ENCODE results near the gene PYCARD. TPM values are rescaled to one million over a fixed set of nuclear protein-coding genes. Genes with fewer than 3 reads are reported as not detected.
"Not testable (repeated sequence)": the region's sequence is repeated elsewhere in the genome, so short reads cannot be mapped to it uniquely, and the experiment has no call there.

PYCARD gene
- total RNA-seq, 1 experiment from 2014 or later = 99.4 TPM

DNA sequence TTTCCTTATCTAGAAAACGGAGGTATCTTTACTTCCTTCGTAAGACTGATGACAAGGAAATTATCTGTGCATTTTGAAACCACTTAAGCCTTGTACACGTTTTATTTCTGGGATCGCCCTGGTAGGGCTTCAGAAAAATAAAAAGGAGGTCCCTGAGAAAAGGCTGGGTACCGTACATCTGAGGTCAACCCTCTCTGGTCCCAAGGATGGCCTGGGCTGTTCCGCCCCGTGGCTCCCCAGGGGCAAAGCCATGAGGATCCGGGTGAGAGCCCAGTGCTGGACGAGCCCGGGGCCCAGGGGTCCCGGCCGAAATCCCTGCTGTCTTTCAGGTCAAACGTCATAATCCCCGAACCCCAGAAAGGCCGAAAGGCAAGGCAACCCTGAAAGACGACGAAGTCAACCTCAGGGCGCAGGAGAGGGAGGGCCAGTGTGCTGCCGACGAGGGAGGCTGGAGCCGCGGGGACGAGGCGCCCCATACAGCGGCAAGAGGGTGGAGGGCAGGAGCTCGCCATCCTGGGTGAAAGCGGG, 23.3 kb downstream of the PYCARD start:
- H3K27me3 ChIP-seq (ENCODE audit: control insufficient read depth, insufficient read depth, low read length) = no peaks in the 10 kb centered on the region
- CTCF ChIA-PET = no interaction called here
- H3K9me3 ChIP-seq (ENCODE audit: control insufficient read depth, insufficient read depth, low read depth, low read length) = no peaks in the 10 kb centered on the region
- POLR2A ChIA-PET = interaction anchor here (1.1 to 1.7 kb wide), 4 partner anchors 10 to 62 kb away, joined by 4 to 9 read pairs (median 6); partner anchors contain the start of gene KAT8
- peak overlapping the region; percentile 97 for H3K27ac ChIP-seq (ENCODE audit: low read length)
- peak overlapping the region; percentile 60 to 99 for H3K4me3 ChIP-seq (ENCODE audit: low read depth in 2 of 2, low read length in 2 of 2)
- H3K36me3 ChIP-seq (ENCODE audit: control insufficient read depth, insufficient read depth, low read length) = peaks cover 21% of the 10 kb centered on the region
- peaks cover 16% of the 10 kb centered on the region for H3K4me1 ChIP-seq (ENCODE audit: control insufficient read depth, insufficient read depth, low read length)
- no TSS peak for BruUV-seq (replicated peaks)
- no peak for TF ChIP-seq POLR2AphosphoS5 (IDR thresholded peaks at IDR 0.05; ENCODE audit: low read depth, low read length)
- TF ChIP-seq, protein P1, sequence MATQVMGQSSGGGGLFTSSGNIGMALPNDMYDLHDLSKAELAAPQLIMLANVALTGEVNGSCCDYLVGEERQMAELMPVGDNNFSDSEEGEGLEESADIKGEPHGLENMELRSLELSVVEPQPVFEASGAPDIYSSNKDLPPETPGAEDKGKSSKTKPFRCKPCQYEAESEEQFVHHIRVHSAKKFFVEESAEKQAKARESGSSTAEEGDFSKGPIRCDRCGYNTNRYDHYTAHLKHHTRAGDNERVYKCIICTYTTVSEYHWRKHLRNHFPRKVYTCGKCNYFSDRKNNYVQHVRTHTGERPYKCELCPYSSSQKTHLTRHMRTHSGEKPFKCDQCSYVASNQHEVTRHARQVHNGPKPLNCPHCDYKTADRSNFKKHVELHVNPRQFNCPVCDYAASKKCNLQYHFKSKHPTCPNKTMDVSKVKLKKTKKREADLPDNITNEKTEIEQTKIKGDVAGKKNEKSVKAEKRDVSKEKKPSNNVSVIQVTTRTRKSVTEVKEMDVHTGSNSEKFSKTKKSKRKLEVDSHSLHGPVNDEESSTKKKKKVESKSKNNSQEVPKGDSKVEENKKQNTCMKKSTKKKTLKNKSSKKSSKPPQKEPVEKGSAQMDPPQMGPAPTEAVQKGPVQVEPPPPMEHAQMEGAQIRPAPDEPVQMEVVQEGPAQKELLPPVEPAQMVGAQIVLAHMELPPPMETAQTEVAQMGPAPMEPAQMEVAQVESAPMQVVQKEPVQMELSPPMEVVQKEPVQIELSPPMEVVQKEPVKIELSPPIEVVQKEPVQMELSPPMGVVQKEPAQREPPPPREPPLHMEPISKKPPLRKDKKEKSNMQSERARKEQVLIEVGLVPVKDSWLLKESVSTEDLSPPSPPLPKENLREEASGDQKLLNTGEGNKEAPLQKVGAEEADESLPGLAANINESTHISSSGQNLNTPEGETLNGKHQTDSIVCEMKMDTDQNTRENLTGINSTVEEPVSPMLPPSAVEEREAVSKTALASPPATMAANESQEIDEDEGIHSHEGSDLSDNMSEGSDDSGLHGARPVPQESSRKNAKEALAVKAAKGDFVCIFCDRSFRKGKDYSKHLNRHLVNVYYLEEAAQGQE (IDR thresholded peaks at IDR 0.05; ENCODE audit: insufficient read depth in 1 of 2, low read depth in 2 of 2, low read length in 1 of 2) = no peak
- TF ChIP-seq, protein P2, sequence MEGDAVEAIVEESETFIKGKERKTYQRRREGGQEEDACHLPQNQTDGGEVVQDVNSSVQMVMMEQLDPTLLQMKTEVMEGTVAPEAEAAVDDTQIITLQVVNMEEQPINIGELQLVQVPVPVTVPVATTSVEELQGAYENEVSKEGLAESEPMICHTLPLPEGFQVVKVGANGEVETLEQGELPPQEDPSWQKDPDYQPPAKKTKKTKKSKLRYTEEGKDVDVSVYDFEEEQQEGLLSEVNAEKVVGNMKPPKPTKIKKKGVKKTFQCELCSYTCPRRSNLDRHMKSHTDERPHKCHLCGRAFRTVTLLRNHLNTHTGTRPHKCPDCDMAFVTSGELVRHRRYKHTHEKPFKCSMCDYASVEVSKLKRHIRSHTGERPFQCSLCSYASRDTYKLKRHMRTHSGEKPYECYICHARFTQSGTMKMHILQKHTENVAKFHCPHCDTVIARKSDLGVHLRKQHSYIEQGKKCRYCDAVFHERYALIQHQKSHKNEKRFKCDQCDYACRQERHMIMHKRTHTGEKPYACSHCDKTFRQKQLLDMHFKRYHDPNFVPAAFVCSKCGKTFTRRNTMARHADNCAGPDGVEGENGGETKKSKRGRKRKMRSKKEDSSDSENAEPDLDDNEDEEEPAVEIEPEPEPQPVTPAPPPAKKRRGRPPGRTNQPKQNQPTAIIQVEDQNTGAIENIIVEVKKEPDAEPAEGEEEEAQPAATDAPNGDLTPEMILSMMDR (IDR thresholded peaks at IDR 0.05) = no peak
- TF ChIP-seq TCF7L2 (IDR thresholded peaks at IDR 0.05; ENCODE audit: low read depth, low read length) = no peak
- no peak for TF ChIP-seq SIN3A (IDR thresholded peaks at IDR 0.05; ENCODE audit: borderline replicate concordance, insufficient read depth, low read depth, low read length)
- ATAC-seq = peak; percentile 26
- intact Hi-C loops (cut with micrococcal nuclease; ENCODE audit: unreplicated experiment) (no loop called here), in situ Hi-C loops (cut with HindIII; ENCODE audit: low pct_unique_long_range_greater_than_20kb, low sequenced_read_pairs) (no loop called here)
- DNase-seq (ENCODE audit: low read depth, low spot score) = no peak

DNA sequence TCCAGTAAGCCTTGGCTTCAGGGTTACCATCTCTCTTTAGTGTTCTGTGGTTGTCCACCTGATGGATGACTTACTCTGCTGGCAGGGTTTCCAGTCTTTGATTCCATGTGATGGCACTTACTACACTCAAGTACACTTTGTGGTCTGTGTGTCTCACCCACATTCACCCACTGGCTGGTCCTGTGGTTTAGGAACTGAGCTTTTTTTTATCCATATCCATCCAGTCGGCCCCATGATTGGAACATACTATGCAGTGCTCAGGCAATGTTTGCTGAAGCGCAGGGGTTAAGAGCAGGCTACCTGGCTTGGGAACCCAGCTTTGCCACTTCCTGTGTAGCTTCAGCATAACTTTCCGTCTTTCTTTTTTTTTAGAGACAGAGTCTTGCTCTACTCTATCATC, 25.4 kb downstream of the PYCARD start:
- no peak for DNase-seq (ENCODE audit: low read depth, low spot score)
- in situ Hi-C loops (cut with HindIII; ENCODE audit: low pct_unique_long_range_greater_than_20kb, low sequenced_read_pairs) (no loop called here), intact Hi-C loops (cut with micrococcal nuclease; ENCODE audit: unreplicated experiment) (no loop called here)
- no TSS peak for BruUV-seq (replicated peaks)
- TF ChIP-seq POLR2AphosphoS5 (IDR thresholded peaks at IDR 0.05; ENCODE audit: low read depth, low read length) = no peak
- TF ChIP-seq, protein P2 (IDR thresholded peaks at IDR 0.05) = no peak
- TF ChIP-seq, protein P1 (IDR thresholded peaks at IDR 0.05; ENCODE audit: insufficient read depth in 1 of 2, low read depth in 2 of 2, low read length in 1 of 2) = no peak
- TF ChIP-seq SIN3A (IDR thresholded peaks at IDR 0.05; ENCODE audit: borderline replicate concordance, insufficient read depth, low read depth, low read length) = no peak
- no peak for TF ChIP-seq TCF7L2 (IDR thresholded peaks at IDR 0.05; ENCODE audit: low read depth, low read length)
- no peak overlapping the region for H3K27ac ChIP-seq (ENCODE audit: low read length)
- peaks cover 7% of the 10 kb centered on the region; the same call in 1 of the 2 replicates for H3K36me3 ChIP-seq (ENCODE audit: control insufficient read depth, insufficient read depth, low read length)
- no peaks in the 10 kb centered on the region for H3K27me3 ChIP-seq (ENCODE audit: control insufficient read depth, insufficient read depth, low read length)
- CTCF ChIA-PET = no interaction called here
- 0 out of 2 replicates have a peak, but pooled peaks cover 3% of the 10 kb centered on the region for H3K4me1 ChIP-seq (ENCODE audit: control insufficient read depth, insufficient read depth, low read length)
- POLR2A ChIA-PET = no interaction called here
- no peak for ATAC-seq
- H3K4me3 ChIP-seq (ENCODE audit: low read depth in 2 of 2, low read length in 2 of 2) = no peak overlapping the region
- H3K9me3 ChIP-seq (ENCODE audit: control insufficient read depth, insufficient read depth, low read depth, low read length) = no peaks in the 10 kb centered on the region

DNA sequence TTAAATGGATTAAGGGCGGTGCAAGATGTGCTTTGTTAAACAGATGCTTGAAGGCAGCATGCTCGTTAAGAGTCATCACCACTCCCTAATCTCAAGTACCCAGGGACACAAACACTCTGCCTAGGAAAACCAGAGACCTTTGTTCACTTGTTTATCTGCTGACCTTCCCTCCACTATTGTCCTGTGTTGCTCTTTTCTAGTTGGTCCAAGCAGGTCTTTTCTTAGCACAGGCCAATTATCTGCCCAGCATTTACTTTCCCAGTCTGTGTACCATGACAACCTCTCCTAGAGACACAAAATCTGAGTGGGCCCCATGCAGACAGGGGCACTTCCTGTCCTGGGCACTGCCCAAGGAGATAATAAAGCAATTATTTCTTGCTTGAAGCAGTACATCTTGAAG, 32.5 kb downstream of the PYCARD start:
- H3K36me3 ChIP-seq (ENCODE audit: control insufficient read depth, insufficient read depth, low read length); H3K9me3 ChIP-seq (ENCODE audit: control insufficient read depth, insufficient read depth, low read depth, low read length); in situ Hi-C loops (cut with HindIII; ENCODE audit: low pct_unique_long_range_greater_than_20kb, low sequenced_read_pairs); BruUV-seq (replicated peaks); H3K4me1 ChIP-seq (ENCODE audit: control insufficient read depth, insufficient read depth, low read length); H3K4me3 ChIP-seq (ENCODE audit: low read depth in 2 of 2, low read length in 2 of 2); H3K27me3 ChIP-seq (ENCODE audit: control insufficient read depth, insufficient read depth, low read length); H3K27ac ChIP-seq (ENCODE audit: low read length); intact Hi-C loops (cut with micrococcal nuclease; ENCODE audit: unreplicated experiment); DNase-seq (ENCODE audit: low read depth, low spot score); CTCF ChIA-PET; POLR2A ChIA-PET: not testable (repeated sequence)
- 0 out of 2 replicates have a peak, but pooled peaks have one; percentile 42 for ATAC-seq

All from Panc1 (cell line).